OCI-M1 (cell line): ENCODE data around the gene ZNF780B.
"Not testable (repeated sequence)": the region's sequence is repeated elsewhere in the genome, so short reads cannot be mapped to it uniquely, and the experiment has no call there.

Experiments used
- DNase-seq: peaks from one replicate; lab custom pipeline; 2025; lab: John Stamatoyannopoulos, UW

Gene ZNF780B

GRCh38 chr19:40055832-40056504 is at the start of gene ZNF780B:
TSS of gene ZNF780B (minus strand) at chr19:40056231. CDS start at chr19:40050332, 5,899 bp downstream.
- DNase-seq, result peak; percentile 87

DNA sequence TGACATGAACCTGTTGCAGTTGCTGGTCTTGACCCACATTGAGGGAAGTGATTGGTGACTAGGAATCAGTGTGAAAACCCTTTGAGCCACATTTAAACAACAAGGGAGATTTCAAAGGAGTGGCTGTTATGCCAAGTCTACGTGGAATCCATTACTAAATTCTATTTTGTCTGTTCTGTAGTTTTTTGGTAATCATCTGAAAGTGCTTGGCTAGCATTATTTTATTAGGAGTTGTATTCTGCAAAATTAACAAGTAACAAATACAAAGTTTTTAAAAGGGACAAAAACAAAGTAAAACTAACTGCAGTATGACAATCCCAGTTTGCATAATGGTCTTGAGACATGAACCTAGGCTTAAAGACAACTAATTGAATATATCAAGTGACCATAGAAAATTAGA is 48.7 kb upstream of the ZNF780B start:
- DNase-seq, result no peak

- DNase-seq, result no peak
Observed at GRCh38 chr19:40103600-40103999, 47.6 kb upstream of the ZNF780B start.

DNA sequence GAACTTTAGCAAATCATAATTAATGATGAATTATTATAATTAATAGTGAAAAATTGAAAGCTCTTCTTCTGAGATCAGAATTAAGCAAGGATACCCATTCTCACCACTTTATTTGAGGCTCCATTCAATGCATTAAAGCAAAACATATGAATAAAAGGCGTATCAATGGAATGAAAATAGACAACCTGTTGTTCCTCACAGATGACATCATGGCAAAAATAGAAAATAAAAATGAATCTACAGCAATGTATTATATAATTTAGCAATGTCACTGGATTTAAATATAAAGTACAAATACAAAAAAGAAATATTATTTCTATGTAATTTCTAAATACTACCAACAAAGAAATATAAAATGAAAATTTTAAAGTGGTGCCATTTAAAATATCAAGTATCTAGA is 45.8 kb upstream of the ZNF780B start:
- DNase-seq, result no peak

DNA sequence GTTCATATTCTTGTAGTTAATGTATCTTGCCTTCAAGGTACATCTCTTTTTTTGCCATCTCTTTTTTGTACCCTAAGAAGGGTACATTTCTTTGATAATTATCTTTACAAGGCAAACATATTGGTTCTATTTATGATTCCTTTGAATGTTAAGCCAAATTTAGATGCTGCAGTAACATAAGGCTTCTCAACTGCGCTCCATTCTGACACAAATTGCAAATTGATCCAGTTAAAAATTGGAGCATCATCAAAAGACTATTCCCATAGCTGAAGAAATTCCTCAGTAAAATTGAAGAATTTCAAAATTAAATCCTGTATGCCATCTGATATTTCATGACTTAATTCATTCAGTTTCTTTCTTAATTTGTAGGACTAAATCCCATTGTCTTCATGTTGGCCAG is 37.4 kb upstream of the ZNF780B start:
- no peak for DNase-seq

DNA sequence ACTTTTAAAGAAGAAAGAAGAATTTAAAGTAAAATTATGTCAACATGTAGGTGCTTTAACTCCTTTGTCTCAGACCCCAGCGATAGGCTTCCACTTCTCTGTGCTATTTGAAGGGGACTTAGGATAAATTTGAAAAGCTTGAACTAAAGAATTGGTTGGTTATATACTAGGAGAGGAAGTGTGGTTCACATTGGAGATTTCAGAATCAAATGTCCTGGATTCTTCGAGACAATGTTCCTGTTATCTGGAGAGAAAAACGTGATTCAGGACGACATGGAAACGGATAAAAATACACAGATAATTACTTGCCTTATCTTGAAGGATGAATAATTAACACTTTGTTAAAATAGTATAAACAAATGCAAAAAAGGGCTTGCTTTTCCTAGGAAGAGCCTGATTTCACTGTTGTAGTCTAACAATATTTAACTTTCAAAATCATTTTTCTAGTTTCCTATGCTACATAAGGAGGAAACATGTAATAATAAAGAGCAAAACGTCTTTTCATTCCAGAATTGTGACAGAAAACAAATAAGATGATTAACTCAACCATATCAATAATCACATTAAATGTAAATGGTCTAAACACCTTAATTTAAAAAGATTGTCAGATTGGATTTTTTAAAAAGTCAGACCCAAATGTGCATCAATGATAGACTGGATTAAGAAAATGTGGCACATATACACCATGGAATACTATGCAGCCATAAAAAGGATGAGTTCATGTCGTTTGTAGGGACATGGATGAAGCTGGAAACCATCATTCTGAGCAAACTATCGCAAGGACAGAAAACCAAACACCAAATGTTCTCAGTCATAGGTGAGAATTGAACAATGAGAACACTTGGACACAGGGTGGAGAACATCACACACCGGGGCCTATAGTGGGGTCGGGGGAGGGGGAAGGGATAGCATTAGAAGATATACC is 35.4 kb upstream of the ZNF780B start:
- DNase-seq, result peak; percentile 71

DNA sequence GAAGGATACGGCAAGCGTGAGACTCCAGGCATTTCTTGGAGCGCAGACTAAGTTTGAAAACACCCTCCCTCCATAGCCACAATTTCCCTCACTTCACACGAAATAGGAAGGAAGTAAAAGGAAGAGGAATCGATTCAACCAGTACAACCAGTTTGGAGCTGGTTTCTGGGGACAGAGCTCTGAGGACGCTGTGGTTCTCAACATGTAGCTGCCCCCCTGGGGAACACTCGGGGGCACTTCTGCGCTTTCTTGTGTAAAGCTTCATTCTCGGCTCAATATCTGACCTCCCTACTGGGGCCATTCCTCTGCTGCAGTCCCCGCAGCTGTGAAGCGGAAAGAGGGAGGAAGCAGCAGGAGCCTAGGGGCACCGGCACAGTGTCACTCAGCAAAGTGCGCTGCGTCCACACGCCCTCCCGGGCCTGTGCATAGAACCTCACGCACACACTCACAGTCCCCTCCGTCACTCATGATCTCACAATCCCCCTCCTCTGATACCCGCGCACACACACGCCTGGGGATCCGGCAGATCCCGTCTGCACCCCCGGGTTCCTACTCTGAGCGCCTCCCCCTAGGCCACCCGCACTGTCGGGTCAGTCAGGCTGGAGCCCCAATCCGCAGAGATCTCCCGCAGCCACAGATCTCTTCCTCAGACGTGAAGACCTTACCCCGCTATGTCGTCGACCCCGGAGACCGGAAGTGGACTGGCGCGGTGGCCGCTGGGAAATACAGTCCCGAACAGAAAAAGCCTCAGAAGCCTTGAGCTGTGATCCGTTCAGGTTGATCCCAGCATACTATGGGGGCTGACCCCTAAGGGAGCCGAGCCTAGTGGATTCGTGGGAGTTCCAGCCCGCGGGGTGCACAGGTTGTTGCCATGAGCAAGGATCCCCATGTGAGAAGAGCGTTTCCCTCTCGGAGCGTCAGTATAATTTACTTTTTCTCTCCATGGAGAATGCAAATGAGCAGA is 34.5 kb upstream of the ZNF780B start, which contains the start of gene ZNF780A:
TSS of gene ZNF780A (minus strand) at position 703 of the 964 bp plus-strand sequence. CDS start 6,190 bp downstream, outside the sequence.
- DNase-seq, result peak; percentile 92

GRCh38 chr19:40089462-40089861 is 33.4 kb upstream of the ZNF780B start:
- peak; percentile 30 for DNase-seq

DNA sequence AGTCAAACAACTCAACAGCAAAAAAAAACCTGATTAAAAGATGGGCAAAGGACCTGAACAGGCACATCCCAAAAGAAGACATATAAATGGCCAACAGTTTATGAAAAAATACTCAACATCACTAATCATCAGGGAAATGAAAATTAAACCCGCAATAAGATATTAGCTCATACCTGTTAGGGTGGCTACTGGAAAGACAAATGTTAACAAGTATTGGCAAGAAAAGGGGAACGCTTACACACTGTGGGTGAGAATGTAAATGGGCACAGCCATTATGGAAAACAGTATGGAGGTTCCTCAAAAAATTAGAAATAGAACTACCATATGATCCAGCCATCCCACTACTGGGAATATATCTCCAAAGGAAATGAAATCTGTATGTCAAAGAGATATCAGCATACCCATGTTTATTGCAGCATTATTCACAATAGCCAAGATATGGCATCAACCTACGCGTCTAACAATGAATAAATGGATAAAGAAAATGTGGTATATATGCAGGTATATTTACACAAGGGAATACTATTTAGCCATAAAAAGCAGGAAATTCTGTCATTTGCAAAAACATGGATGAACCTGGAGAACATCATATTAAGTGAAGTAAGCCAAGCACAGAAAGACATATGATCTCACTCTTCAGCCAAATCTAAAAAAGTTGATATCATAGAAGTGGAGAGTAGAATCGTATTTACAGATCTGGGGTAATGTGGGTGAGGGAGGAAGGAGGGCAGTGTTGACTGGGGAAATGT is 32.4 kb upstream of the ZNF780B start:
- DNase-seq, result no peak

GRCh38 chr19:40084948-40085347 is 28.9 kb upstream of the ZNF780B start:
- peak; percentile 57 for DNase-seq

GRCh38 chr19:40081411-40081810 is 25.4 kb upstream of the ZNF780B start:
- no peak for DNase-seq

- no peak for DNase-seq
Observed at GRCh38 chr19:40080289-40080688, 24.3 kb upstream of the ZNF780B start.

- DNase-seq, result no peak
Observed at GRCh38 chr19:40078377-40078776, 22.3 kb upstream of the ZNF780B start.

- no peak for DNase-seq
Observed at GRCh38 chr19:40070058-40070457, 14.0 kb upstream of the ZNF780B start.

DNA sequence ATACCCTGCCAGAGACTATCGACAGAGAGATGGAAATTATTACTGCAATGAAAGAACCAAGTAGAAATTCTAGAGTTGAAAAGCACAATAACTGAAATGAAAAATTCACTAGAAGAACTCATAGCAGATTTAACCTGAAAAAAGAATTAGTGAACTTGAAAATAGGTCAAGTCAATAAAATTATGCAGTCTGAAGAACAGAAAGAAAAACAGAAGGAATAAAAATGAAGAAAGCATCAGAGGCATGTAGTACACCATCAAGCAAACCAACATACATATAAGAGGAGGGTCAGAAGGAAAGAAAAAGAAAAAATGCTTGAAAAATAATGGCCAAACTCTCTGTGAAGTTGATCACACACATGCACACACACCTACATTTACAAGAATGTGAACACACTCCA is 3.6 kb upstream of the ZNF780B start:
- no peak for DNase-seq

- no peak for DNase-seq
Observed at GRCh38 chr19:40057166-40057565, 1.1 kb upstream of the ZNF780B start.

- DNase-seq, result peak; percentile 58
Observed at GRCh38 chr19:40056505-40056904, 474 bp upstream of the ZNF780B start.

DNA sequence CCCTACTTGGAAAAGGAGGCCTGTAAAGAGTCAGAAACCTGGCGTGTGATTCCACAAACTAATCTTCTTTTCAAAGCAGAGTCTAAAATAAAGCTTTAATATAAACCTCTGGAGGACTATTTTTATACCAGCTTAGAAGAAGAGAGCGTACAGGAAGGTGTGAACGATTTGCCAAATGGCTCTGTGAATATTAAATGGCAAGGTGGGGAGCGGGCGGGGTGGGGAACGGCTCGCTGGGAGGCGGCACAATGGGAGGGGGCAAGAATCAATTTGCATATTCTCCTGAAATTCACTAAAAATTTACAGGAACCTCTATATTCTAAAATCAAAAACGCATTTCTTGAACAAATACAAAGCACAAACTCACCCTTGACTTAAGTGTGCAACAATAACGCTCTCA is 982 bp downstream of the ZNF780B start:
- DNase-seq, result no peak

- DNase-seq, result no peak
Observed at GRCh38 chr19:40054632-40055031, 1.4 kb downstream of the ZNF780B start.

DNA sequence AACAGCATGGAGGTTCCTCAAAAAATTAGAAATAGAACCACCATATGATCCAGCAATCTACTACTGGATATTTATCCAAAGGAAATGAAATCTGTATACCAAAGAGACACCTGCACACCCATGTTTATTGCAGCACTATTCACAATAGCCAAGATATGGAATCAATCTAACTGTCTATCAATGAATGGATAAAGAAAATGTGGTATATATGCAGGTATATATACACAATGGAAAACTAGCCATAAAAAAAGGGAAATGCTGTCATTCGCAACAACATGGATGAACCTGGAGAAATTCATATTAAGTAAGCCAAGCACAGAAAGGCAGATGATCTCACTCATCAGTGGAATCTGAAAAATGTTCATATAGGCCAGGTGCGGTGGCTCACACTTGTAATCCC is 2.5 kb downstream of the ZNF780B start:
- DNase-seq, result no peak

GRCh38 chr19:40041718-40042117 is 14.3 kb downstream of the ZNF780B start:
- not testable (repeated sequence) for DNase-seq
